Amniotic epithelial cell (primary cell): Measurements from ENCODE around the gene CDH13.

Source experiments
- DNase-seq: peaks from one replicate; pipeline ENCODE4 v3.0.0-alpha.2; 2010; ENCODE audit warnings: low read depth

The CDH13 gene

DNA sequence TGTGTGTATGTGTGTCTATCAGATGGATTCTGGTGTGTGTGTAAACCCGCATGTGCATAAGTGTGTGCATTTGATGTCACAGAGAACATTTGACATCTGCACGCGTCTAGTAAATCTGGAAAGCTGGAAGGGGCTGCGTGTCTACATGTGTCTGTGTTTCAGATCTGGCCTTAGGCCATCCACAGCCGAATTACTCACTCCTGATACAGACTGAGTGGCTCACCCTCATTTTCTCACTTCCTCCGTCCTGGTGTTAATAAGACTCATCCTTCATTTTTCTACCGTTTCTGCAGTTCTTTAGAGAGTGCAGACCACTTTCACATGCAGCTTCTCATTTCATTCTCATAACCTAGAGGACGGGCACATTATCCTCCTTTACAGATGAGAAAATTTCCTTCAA is 491.6 kb downstream of the CDH13 start:
- no peak for DNase-seq

DNA sequence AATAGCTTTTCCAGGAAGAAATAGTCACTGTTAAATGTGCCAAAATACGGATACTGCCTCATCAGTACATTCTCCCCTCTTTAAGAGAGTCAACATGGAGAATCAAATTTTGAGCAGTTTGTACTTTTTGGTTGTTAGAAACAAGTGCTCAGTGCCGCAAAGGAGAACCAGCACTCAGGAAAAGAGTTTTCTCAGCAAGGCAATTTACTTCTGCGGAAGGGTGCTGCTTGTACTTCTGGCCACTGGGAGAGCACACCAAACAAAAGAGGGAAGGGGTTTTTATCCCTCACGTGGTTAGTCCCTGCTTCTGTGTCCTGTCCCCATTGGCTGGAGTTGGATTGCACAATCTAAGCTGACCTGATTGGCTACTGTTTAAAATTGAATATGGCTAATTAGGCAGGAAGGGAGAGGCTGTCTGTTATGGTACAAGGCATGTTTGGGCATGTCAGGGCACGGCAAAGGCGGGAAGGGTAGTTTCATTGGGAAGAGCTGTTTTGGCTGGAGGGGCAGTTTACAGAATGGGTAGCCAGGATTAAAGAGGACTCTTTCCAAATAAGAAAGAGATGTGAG is 499.3 kb downstream of the CDH13 start:
- DNase-seq = no peak

DNA sequence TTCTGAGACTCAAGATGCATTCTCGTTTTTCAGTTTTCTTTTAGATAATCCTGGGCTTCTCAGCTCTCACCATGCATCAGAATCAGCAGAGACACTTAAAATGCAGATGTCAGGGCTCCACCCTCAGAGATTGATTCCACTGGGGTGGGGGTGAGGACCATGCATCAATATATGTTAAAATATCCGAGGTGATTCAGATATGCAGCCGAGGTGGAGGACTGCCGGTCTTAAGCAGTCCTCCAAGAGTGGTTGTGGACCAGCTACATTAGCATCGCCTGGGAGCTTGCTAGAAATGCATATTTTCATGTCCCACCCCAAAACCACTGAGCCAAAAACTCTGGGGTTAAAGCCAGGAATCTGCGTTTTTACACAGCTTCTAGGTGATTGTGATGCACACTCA is 501.3 kb downstream of the CDH13 start:
- no peak for DNase-seq

DNA sequence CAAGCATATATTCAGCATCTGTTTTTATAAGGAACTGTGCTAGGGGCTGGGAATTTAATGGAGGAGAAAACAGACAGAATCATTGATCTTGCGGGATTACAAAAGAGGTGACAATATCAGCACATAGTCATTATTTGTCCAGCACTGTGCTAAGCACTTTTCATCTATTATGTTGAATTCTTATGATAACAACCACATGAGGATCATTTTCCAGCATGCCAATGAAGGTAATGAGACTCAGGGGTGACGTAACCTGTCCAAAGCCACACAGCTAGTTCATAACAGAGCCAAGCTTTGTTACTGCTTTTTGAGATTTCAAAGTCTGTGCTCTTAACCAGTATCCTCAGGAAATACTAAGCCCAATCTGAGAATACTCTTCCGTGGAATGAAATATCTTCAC is 503.3 kb downstream of the CDH13 start:
- no peak for DNase-seq

DNA sequence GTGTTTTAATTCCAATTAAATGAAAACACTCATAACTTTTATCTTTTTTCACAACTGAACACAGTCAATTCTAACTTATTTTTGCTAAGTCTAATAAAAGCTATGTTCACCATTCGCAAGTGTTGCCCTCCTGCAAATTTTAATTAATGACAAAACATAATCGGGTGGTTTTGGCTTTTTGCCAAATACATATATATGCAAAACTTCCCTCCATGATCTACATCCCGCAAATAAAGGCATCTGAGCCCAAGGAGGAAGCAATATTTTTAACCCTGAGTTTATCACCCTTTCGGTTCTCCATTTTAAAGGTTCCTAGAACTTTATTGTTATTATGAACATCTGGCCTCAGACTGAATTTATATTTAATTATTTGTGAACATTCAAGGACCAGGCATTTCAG is 507.9 kb downstream of the CDH13 start:
- DNase-seq = no peak

DNA sequence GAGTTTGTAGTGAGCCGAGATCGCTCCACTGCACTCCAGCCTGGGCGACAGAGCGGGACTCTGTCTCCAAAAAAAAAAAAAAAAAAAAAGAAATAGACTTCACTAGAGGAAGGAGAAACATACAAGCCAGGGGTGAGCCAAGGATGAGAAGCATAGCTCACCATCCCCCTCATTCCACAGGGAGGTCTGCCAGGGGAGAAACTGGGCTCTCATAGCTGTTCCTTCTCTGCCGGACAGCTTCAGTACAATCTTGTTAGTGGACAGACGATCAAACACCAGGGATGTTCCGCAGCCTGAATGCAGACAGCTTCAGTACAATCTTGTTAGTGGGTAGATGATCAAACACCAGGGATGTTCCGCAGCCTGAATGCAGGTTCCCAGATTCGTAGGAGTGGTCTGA is 509.6 kb downstream of the CDH13 start:
- no peak for DNase-seq

DNA sequence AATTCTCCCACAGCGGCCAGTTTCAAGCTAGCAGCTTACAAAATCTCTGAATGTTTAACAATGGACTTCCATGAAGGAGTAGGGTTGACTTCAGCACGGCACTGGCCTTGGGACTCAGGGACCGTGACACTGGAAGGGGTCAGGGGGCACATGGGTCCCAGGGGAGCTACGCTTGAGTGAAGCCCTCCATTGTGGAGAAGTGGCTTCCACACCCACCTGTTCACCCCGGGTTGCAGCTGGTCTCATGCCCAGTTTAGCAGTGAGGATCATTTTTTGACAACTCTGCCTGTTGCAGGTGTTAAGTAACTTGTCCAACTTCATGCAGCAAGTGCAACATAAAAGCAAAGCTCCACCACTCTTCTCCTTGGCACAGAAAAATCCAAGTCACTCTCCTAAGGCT is 510.2 kb downstream of the CDH13 start:
- no peak for DNase-seq

DNA sequence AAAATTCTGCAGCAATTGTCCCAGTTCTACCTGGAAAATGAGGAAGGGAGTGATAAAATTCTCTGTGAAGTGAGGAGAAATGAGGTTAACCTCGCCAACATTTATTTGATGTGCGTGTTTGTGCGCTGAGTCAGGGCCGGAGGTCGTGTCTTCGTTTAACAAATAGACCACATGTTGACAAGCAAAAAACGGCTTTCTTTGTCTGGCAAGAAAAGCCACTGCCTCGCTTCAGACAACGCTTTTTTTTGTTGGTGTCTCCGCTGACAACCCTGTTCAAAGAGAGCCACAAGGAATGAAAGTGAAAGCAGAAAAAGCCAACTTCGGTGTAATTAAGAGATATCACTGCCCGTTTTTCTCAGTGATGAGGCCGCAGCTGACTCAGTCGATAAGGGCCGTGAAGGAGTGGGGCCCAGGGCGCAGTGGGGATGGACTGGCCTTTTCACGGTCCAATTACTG is 510.6 kb downstream of the CDH13 start:
- DNase-seq = peak; percentile 8

DNA sequence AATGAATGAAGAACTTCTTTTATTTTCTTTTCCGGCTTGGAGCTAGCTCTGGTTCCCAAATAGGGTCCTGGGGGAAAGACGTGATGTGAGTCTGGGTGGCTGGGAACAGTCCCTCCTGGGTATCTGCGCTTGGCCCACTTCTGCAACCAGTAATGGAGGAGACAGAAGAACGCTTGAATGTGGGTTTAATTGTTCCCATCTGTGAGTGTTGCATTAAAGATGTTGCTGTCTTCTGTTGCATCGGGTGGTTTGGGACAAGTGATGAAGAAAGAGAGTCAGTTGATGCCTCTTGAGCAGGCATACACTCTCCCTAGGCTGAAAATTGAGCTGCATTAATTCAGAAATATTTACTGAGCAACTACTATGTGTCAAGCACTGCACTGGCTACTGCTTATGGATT is 511.1 kb downstream of the CDH13 start:
- DNase-seq = no peak

DNA sequence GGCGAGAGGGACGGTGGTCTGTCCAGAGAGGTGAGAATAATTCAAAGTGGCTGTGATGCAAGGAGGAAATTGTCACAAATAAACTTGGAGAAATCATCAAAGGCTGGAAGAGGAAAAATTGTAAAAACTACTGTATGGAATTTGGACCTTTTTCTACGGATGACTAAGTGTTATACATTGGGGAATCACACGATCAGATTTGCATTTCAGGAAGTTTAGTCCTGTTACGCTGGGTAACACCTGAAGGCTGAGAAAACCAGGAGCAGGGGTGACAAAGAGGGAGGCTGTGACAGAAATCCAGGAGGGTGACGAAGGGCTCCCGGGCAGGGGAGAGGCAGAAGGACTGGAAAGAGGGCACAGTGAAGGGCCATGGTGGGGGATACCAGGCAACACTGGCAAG is 511.7 kb downstream of the CDH13 start:
- DNase-seq = no peak

DNA sequence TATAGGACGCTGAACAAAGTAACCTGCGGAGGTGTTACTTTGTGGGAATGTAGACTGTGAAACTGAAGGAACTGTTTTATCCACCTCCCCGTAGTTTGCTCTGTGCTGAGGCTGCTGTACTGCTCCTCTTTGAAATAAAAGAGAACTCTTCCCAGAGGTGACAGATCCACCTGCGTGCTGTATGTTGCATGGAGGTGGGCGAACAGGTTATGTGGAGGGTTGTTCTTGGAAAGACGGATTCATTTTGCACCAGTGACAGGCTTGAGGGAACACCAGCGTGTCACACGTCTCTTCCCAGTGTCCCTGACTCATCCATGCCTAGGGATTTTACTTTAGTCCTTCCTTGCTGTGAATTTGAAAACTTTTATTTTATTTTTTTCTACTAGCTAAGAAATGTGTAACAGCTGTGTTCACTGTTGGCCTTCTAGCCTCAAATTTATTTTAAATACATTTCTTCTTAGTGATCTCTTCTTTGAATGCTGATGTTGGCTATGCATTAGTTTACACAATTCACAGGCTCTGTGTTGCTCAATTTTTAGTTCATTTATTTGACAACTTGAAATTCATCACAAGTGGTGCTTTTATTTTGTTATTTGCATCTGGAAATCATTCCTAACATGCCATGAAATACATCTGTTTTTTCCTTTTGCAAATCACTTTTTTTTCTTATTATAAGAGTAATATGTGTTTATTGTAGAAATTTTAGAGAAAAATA is 512.4 kb downstream of the CDH13 start:
- DNase-seq = no peak

DNA sequence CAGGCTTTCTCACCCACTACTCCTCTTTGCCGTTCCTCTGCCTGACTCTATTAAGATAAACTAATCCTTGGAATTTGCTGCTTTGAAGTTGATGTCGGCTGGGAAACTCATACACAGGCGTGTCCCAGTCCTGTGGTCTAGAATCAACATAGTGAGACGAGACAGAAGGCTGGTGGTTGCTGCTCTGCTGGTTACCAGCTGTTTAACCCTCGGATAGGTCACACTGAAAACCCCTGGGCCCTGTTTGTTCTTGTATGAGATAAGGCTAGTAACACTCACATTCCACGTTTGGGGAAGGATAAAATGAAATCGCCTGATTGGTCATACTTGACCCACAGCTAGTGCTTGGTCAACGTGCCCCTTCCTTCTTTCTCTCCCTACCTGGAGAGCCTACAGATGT is 517.0 kb downstream of the CDH13 start:
- DNase-seq = peak; percentile 21

DNA sequence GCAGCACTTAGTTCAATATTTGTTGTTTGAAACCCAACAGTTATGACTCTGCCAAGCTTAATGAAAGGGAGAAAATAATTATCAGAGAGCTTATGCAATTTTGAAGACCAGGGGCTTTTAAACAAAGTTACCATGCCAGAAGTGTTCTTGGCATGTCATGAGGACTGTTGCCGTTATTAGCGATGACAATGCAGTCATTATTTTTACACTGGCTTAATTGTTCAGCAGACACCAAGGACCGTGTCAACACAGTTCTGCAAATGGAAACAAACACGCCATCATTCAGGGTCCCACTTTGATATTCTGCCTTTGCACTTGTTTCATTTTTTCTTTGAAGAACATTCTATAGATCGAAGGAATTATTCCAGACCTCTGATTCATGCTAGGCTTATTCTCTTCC is 518.5 kb downstream of the CDH13 start:
- DNase-seq = no peak

DNA sequence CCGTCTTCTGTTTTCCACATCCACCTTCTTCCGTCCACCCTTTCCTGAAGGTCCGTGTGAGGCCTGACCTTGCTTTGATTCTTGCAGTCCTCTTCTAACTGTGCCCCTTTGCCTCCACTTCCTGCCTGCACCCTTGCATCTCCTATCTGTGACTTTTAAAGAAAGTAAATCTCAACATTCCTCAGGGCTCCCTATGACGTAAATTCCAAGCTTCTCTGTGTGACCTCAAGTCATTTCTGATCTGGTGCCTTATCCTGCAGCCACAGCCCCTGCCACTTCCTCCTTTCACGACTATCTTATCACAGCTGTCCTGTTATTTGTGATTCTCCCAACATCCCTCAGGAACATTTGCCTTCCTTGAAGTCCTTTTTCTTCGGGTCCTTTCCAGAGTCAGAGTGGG is 520.5 kb downstream of the CDH13 start:
- no peak for DNase-seq

DNA sequence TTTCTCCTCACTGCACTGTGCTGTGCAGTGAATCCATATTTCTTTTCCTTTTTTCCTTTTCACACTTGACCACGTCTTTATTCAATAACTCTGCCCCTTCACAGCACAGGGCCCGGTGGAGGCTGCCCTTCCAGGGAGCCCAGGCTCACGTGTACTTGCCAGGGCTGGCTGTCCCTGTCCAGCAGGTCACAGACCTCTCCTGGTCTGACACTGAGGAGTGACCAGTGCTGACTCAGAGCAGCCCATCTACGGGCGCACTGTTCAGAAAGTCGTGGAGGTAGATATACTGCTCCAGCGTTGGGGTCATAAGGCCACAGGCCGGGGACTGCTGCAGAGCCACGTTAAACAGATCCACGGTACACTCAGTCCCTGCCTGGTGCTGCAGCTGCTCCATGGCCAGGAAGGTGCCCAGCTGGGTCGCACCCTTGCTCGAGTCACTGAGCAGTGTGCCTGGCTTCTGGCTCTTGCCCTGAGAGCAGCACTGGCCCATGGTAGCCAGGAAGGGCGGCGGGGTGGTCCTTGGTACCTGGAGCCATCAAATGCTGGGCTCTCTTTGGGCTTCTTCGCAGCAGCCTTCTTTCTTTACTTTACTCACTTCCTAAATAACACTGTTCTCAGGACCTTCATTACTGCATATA is 531.7 kb downstream of the CDH13 start:
- DNase-seq = no peak

DNA sequence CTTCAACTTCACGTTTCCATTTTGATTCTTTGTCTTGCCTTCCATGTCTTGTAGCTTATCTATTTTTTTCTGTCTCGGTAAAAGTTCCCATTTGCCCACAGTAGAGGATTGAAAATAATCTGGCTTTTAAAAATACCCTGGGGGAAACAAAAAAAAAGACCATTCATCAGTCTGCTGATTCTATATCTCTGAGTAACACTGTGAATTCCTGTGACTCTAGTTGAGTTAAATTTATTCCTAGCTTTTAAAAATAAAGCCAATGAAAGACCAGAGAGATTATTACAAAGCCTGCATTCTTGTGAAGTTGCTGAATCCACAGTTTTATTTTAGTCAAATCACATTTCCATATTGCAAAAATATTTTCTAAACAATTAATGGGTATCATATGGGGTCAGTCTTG is 532.3 kb downstream of the CDH13 start:
- DNase-seq = no peak

DNA sequence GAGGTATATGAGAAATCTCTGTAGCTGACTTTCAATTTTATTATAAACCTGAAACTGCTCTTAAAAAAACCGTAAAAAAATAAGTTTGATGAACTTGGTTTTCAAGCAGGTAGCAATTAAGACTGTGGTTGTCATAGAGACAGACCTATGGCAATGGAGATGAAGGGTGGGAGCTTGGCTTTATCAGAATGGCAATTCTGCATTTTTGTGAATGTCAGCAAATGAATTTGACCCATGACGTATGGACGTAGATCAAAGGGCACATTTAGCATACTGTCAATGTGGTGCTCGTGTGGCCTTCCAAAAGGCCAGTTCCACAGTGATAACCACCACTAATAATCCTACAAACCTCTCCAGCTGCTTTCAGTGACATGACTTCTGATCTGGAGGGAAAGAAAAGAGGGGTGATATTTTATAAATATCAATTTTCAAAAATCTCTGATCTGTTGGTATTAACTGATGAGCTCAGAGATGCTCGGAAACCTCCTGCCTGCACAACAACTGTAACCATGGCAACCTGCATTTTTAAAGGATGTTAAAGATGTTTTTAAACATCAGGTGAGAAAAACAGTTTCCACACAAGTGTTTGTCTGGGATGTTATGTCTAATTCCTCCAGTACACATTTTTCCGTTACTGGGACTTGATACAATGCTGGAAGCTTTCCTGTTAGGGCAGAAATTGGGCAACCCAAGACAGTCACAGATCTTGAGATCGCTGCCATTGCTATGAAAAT is 533.7 kb downstream of the CDH13 start:
- DNase-seq = no peak

DNA sequence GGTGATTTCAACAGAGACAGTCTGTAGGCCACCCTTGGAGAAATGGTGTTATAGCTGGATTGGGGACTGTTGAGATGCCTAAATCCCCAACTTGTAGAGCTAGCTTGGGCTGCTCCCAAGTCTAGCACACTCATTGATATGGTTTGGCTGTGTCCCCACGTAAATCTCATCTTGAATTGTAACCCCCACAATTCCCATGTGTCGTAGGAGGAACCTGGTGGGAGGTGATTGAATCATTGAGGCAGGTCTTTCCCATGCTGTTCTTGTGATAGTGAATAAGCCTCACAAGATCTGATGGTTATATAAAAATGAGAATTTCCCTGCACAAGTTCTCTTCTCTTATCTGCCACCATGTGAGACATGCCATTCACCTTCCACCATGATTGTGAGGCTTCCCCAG is 536.0 kb downstream of the CDH13 start:
- DNase-seq = no peak

DNA sequence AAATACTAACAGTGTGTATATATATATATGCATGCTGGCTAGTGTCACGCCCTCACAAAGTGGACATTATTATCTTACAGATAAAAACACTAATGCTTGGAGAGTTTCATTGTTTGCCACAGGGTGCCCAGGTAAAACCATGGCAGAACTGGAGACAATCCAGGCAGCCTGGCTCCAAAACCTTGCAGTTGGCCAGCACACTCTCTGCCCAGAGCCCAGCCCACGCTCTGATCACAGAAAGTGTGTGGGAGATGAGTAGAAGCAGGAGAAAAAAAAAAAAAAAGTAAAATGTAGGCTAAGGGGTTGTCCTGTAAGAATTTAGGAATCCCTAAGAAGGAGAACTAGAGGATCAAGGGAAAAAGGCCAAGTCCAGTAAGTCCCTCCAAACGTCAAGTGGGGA is 538.0 kb downstream of the CDH13 start:
- no peak for DNase-seq

DNA sequence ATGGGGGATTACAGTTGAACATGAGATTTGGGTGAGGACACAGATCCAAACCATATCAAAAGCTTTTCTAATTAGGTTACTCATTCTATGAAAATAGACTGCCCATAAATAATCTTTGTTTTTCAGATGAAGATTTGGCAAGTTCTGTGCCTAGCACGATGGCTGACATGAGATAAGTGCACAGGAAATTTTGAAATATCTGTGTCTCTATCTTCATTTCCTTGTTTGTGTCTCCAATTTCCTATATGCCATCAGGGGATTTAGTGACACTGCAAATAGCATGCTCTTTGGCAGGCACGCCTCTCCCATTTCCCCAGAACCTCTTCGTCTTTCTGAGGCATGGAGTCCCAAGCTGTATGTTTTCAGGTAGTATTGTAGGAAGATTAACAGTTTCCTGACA is 544.6 kb downstream of the CDH13 start:
- no peak for DNase-seq

DNA sequence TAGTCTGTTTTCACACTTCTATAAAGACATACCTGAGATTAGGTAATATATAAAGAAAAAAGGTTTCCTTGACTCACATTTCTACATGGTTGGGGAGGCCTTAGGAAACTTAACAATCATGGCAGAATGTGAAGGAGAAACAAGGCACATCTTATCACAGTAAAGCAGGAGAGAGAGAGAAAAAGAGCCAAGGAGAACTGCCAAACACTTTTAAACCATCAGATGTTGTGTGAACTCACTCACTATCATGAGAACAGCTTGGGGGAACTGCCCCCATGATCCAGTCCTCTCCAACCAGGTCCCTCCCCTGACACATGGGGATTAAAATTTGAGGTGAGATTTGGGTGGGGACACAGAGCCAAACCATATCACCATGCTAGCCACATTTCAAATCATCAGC is 547.9 kb downstream of the CDH13 start:
- no peak for DNase-seq

DNA sequence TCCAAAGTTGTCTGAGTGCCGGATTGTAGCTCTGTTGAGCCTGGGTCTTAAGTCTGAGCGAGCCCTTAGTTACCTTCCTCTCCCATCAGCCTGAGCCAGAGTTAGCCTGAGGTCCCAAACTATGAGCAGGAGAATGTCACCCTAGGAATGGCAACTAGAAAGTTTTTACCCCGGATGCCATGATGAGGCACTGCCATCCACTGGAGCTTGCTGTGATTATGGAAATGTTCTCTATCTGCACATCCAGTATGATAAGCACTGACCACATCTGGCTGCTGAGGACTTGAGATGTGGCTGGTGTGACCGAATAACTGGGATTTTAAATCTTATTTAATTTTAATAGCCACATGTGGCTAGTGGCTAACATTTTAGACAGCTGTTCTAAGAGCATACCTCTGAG is 550.0 kb downstream of the CDH13 start:
- no peak for DNase-seq

DNA sequence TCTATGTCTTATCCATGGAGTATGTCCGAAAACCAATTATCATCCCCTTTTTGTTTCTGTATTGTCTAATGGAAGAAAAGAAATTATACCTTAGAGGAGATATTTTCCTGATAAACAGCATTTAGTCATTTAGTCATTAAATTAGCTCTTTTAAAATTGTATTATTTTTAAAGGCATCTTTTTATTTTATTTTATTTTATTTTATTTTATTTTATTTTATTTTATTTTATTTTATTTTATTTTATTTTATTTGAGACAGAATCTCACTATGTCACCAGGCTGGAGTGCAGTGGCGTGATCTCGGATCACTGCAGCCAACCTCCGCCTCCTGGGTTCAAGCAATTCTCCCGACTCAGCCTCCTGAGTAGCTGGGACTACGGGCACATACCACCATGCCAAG is 559.1 kb downstream of the CDH13 start:
- DNase-seq = no peak
